Caco-2 (cell line): Measurements from ENCODE around the gene TMEM203. TPM values are rescaled to one million over a fixed set of nuclear protein-coding genes. Genes with fewer than 3 reads are reported as not detected.

Experiments
- BruUV-seq: library from RNA; stranded (reverse); fragments of 400-500 nt; replicated peaks from 2 replicates; lab custom pipeline; 2021; lab: Mats Ljungman, UMichigan
- CTCF ChIA-PET: fragments of 300-600 bp; sonication (Branson Sonifier 250); formaldehyde crosslinking; loops from one replicate; lab custom pipeline; 2022; ENCODE audit warnings: antibody characterized with exemption; lab: Charles Lee
- POLR2A ChIA-PET: fragments of 300-600 bp; sonication (Branson Sonifier 250); formaldehyde crosslinking; loops from one replicate; lab custom pipeline; 2022; ENCODE audit warnings: antibody characterized with exemption; lab: Charles Lee
- DNase-seq, 2 experiments: peaks; one replicate each; pipeline versions ENCODE4 v3.0.0 to v3.0.0-alpha.2; 2020 to 2022
- H3K27me3 ChIP-seq: replicated peaks from 2 replicates; pipeline ENCODE4 v1.6.0; 2011; ENCODE audit warnings: low read length; ENCODE audit not compliant: control insufficient read depth, insufficient read depth
- H3K36me3 ChIP-seq: 2 replicates; pipeline ENCODE4 v1.5.1; 2011; ENCODE audit warnings: low read length; ENCODE audit not compliant: control insufficient read depth, insufficient read depth
- H3K4me1 ChIP-seq: fragments of 250-450 bp; sonication (Bioruptor Pico); 2 replicates; pipeline ENCODE4 v1.5.1; 2020; ENCODE audit warnings: mild to moderate bottlenecking
- H3K4me3 ChIP-seq: 2 replicates; pipeline ENCODE4 v1.5.1; 2011; ENCODE audit warnings: low read depth, mild to moderate bottlenecking, control low read depth, low read length
- H3K9me3 ChIP-seq: fragments of 250-450 bp; sonication (Bioruptor Pico); 2 replicates; pipeline ENCODE4 v1.5.1; 2020; ENCODE audit warnings: mild to moderate bottlenecking, moderate library complexity
- H3K27ac Mint-ChIP-seq: one replicate; pipeline ENCODE4 v1.8.0; 2022; ENCODE audit warnings: mixed read lengths; ENCODE audit not compliant: unreplicated experiment
- H3K27me3 Mint-ChIP-seq: one replicate; pipeline ENCODE4 v1.8.0; 2022; ENCODE audit warnings: mixed read lengths; ENCODE audit not compliant: insufficient read depth, unreplicated experiment
- H3K36me3 Mint-ChIP-seq: one replicate; pipeline ENCODE4 v1.8.0; 2022; ENCODE audit warnings: mild to moderate bottlenecking, mixed read lengths; ENCODE audit not compliant: insufficient read depth, unreplicated experiment
- H3K4me1 Mint-ChIP-seq: one replicate; pipeline ENCODE4 v1.8.0; 2022; ENCODE audit warnings: low read depth, mixed read lengths; ENCODE audit not compliant: unreplicated experiment
- H3K4me3 Mint-ChIP-seq: one replicate; pipeline ENCODE4 v1.8.0; 2022; ENCODE audit warnings: mild to moderate bottlenecking, moderate library complexity, mixed read lengths; ENCODE audit not compliant: unreplicated experiment
- H3K9me3 Mint-ChIP-seq: one replicate; pipeline ENCODE4 v1.8.0; 2022; ENCODE audit warnings: mixed read lengths; ENCODE audit not compliant: unreplicated experiment
- CTCF ChIP-seq, 2 experiments: fragments of 200-600 bp in 1 of 2; IDR thresholded peaks; 1 replicate in 1 of 2; 2 replicates in 1 of 2; pipeline versions ENCODE4 v1.5.1 to v1.8.0; 2011 to 2022; ENCODE audit warnings: antibody characterized with exemption in 1 of 2, control low read depth in 1 of 2, inconsistent platforms in 1 of 2, low read depth in 1 of 2, low read length in 1 of 2, mild to moderate bottlenecking in 1 of 2, moderate library complexity in 1 of 2; ENCODE audit not compliant: insufficient read depth in 1 of 2, severe bottlenecking in 1 of 2, unreplicated experiment in 1 of 2
- intact Hi-C: fragments of 100-400 bp; cut with micrococcal nuclease; formaldehyde crosslinking; loops from one replicate; pipeline ENCODE4 v1.10.0; 2022; ENCODE audit not compliant: unreplicated experiment
- total RNA-seq: library from RNA; stranded (reverse); gene quantifications from 2 replicates; pipeline ENCODE4 v1.2.3, GENCODE V29; 2022

Gene TMEM203
- total RNA-seq, 1 experiment from 2014 or later = 38.4 TPM

GRCh38 chr9:137232510-137232909 is 27.1 kb upstream of the TMEM203 start:
- POLR2A ChIA-PET = no interaction called here
- Histone ChIP-seq H3K4me1 (peaks cover 42% of the 10 kb centered on the region), H3K36me3 (no peaks in the 10 kb centered on the region), H3K27me3 (no peaks in the 10 kb centered on the region), H3K4me3 (no peak overlapping the region), H3K9me3 (no peaks in the 10 kb centered on the region)
- no peak overlapping the region for H3K27ac Mint-ChIP-seq
- CTCF ChIA-PET = interaction anchor here (0.6 to 0.8 kb wide), 2 partner anchors 9 to 244 kb away, joined by 3 to 9 read pairs; no protein-coding TSS in a partner anchor
- no peak overlapping the region for H3K4me3 Mint-ChIP-seq
- no peaks in the 10 kb centered on the region for H3K27me3 Mint-ChIP-seq
- intact Hi-C loops = no loop called here
- H3K36me3 Mint-ChIP-seq = peaks cover 14% of the 10 kb centered on the region
- H3K4me1 Mint-ChIP-seq = peaks cover 10% of the 10 kb centered on the region
- no peaks in the 10 kb centered on the region for H3K9me3 Mint-ChIP-seq
- BruUV-seq = no TSS peak
- TF ChIP-seq CTCF (IDR thresholded peaks at IDR 0.05; ENCODE audit: insufficient read depth in 1 of 2, low read depth in 1 of 2, low read length in 1 of 2, severe bottlenecking in 1 of 2, unreplicated experiment in 1 of 2) = no peak
- no peak for DNase-seq

GRCh38 chr9:137232101-137232500 is 26.7 kb upstream of the TMEM203 start:
- BruUV-seq = no TSS peak
- POLR2A ChIA-PET = no interaction called here

GRCh38 chr9:137231372-137232039 is 26.1 kb upstream of the TMEM203 start:
- intact Hi-C loops = no loop called here

More at GRCh38 chr9:137232101-137232500, 26.7 kb upstream of the TMEM203 start:
- H3K36me3 Mint-ChIP-seq = peaks cover 14% of the 10 kb centered on the region
- Histone ChIP-seq H3K36me3 (no peaks in the 10 kb centered on the region), H3K4me3 (no peak overlapping the region), H3K4me1 (peaks cover 44% of the 10 kb centered on the region), H3K27me3 (no peaks in the 10 kb centered on the region), H3K9me3 (no peaks in the 10 kb centered on the region)
- no peak overlapping the region for H3K4me3 Mint-ChIP-seq
- H3K9me3 Mint-ChIP-seq = no peaks in the 10 kb centered on the region
- no peak for TF ChIP-seq CTCF (IDR thresholded peaks at IDR 0.05; ENCODE audit: insufficient read depth in 1 of 2, low read depth in 1 of 2, low read length in 1 of 2, severe bottlenecking in 1 of 2, unreplicated experiment in 1 of 2)
- no peak overlapping the region for H3K27ac Mint-ChIP-seq
- CTCF ChIA-PET = interaction anchor here (0.6 kb wide), 1 partner anchor 244 kb away, joined by 3 read pairs; no protein-coding TSS in a partner anchor
- H3K27me3 Mint-ChIP-seq = no peaks in the 10 kb centered on the region
- peaks cover 13% of the 10 kb centered on the region for H3K4me1 Mint-ChIP-seq
- DNase-seq = no peak
- intact Hi-C loops = no loop called here

More at GRCh38 chr9:137231372-137232039, 26.1 kb upstream of the TMEM203 start:
- CTCF ChIA-PET = interaction anchor here (0.6 to 1.0 kb wide), 2 partner anchors 42 to 118 kb away, joined by 3 to 4 read pairs; no protein-coding TSS in a partner anchor
- Histone ChIP-seq H3K9me3 (no peaks in the 10 kb centered on the region), H3K27me3 (no peaks in the 10 kb centered on the region), H3K36me3 (no peaks in the 10 kb centered on the region), H3K4me3 (no peak overlapping the region), H3K4me1 (peaks cover 44% of the 10 kb centered on the region)
- no peak for DNase-seq
- Mint-ChIP-seq H3K4me1 (peaks cover 15% of the 10 kb centered on the region), H3K9me3 (no peaks in the 10 kb centered on the region), H3K27ac (no peak overlapping the region), H3K4me3 (no peak overlapping the region), H3K27me3 (no peaks in the 10 kb centered on the region), H3K36me3 (peaks cover 14% of the 10 kb centered on the region)
- POLR2A ChIA-PET = interaction anchor here (0.6 kb wide), 1 partner anchor 8 kb away, joined by 7 read pairs; no protein-coding TSS in a partner anchor
- no peak for TF ChIP-seq CTCF (IDR thresholded peaks at IDR 0.05; ENCODE audit: insufficient read depth in 1 of 2, low read depth in 1 of 2, low read length in 1 of 2, severe bottlenecking in 1 of 2, unreplicated experiment in 1 of 2)
- no TSS peak for BruUV-seq
